A673 (cell line): ENCODE measurements around the gene DNAJB2.

Experiments used
- EZH2 ChIP-seq: fragments of 200-600 bp; sonication (generic); IDR thresholded peaks from 2 replicates; pipeline ENCODE4 v1.6.1; 2017; ENCODE audit warnings: borderline replicate concordance, low read depth, mild to moderate bottlenecking, mixed read lengths, antibody characterized with exemption, low read length; ENCODE audit not compliant: poor library complexity, severe bottlenecking
- TF ChIP-seq, protein P1 (sequence below): fragments of 300-800, 200-600 bp; sonication (generic); conservative IDR thresholded peaks from 2 replicates; pipeline ENCODE4 v1.5.1; 2017; ENCODE audit warnings: low read depth, mild to moderate bottlenecking, antibody characterized with exemption, low read length, moderate library complexity, mixed read lengths

GRCh38 chr2:219254590-219255201 lies 24.5 kb upstream of the DNAJB2 start:
- TF ChIP-seq, protein P1, sequence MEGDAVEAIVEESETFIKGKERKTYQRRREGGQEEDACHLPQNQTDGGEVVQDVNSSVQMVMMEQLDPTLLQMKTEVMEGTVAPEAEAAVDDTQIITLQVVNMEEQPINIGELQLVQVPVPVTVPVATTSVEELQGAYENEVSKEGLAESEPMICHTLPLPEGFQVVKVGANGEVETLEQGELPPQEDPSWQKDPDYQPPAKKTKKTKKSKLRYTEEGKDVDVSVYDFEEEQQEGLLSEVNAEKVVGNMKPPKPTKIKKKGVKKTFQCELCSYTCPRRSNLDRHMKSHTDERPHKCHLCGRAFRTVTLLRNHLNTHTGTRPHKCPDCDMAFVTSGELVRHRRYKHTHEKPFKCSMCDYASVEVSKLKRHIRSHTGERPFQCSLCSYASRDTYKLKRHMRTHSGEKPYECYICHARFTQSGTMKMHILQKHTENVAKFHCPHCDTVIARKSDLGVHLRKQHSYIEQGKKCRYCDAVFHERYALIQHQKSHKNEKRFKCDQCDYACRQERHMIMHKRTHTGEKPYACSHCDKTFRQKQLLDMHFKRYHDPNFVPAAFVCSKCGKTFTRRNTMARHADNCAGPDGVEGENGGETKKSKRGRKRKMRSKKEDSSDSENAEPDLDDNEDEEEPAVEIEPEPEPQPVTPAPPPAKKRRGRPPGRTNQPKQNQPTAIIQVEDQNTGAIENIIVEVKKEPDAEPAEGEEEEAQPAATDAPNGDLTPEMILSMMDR, result no peak
- TF ChIP-seq EZH2, result peak; percentile 59
